Dendritic cell treated with granulocyte-macrophage colony-stimulating factor and Interleukin-4, amounts not matched to agents 40 ng/mL and 50 ng/mL, for 4 days (primary cell): ENCODE measurements around the gene ZNF480.
A peak's percentile ranks its signal among the peaks of the same experiment; 100 is the strongest.

Experiments used
- H3K27ac Mint-ChIP-seq: one replicate; pipeline ENCODE4 v1.8.0; 2022; ENCODE audit warnings: mild to moderate bottlenecking, mixed read lengths
- H3K27me3 Mint-ChIP-seq: one replicate; pipeline ENCODE4 v1.8.0; 2022; ENCODE audit warnings: mild to moderate bottlenecking, mixed read lengths
- H3K36me3 Mint-ChIP-seq: one replicate; pipeline ENCODE4 v1.8.0; 2022; ENCODE audit warnings: low read depth, mixed read lengths
- H3K4me1 Mint-ChIP-seq: one replicate; pipeline ENCODE4 v1.8.0; 2022; ENCODE audit warnings: low read depth, mixed read lengths
- H3K4me3 Mint-ChIP-seq: one replicate; pipeline ENCODE4 v1.8.0; 2022; ENCODE audit warnings: mild to moderate bottlenecking, moderate library complexity, mixed read lengths
- H3K9me3 Mint-ChIP-seq: one replicate; pipeline ENCODE4 v1.8.0; 2022; ENCODE audit warnings: mixed read lengths
- intact Hi-C: fragments of 100-400 bp; cut with micrococcal nuclease; formaldehyde crosslinking; loops from one replicate; pipeline ENCODE4 v1.15.0; 2022

Gene ZNF480

DNA sequence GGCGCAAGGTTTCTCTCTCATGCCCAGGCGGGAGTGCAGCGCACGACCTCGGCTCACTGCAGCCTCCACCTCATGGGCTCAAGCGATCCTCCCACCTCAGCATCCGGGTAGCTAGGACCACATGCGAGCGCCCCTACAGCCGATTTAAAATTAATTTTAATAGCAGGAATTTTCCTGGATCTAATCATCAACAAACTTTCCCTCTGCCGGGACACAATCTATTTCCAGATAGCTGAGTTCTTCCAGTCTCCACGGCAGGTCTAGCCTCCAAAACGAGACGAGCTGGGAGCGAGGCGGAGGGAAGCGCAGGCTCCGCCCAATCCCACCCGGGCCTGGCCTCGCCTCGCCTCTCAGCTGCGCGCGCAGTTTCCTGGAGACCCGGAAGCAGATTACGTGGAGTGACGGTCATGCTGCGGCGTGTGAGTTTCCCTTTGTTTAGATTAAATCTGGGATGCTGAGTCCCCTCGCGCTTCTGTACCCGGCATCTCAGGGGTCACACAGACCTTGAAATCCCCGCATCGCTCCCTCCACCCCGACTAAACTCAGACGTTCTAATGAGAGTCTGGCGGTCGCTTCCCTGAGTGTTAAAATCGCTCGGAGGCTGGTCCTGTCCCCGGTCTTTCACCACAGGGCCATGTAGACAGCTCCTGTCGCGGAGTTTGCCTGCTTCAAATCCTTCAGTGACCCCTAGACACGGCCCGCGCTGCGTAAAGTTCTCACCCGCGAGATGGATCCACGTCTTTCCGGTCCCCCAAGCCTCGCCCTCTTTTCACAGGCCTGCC lies 72.8 kb downstream of the ZNF480 start, which contains the start of gene ZNF880:
ZNF880 (plus strand) TSS at position 365 of the 782 bp plus-strand sequence; CDS start at position 408, 43 bp downstream.
- peaks cover 58% of the 10 kb centered on the region for H3K36me3 Mint-ChIP-seq
- peaks cover 75% of the 10 kb centered on the region for H3K9me3 Mint-ChIP-seq
- H3K27me3 Mint-ChIP-seq = no peaks in the 10 kb centered on the region
- peaks cover 13% of the 10 kb centered on the region for H3K4me1 Mint-ChIP-seq
- peak within 1 kb of the TSS; percentile 97 for H3K27ac Mint-ChIP-seq
- intact Hi-C loops = no loop called here
- peak within 1 kb of the TSS; percentile 93 for H3K4me3 Mint-ChIP-seq

DNA sequence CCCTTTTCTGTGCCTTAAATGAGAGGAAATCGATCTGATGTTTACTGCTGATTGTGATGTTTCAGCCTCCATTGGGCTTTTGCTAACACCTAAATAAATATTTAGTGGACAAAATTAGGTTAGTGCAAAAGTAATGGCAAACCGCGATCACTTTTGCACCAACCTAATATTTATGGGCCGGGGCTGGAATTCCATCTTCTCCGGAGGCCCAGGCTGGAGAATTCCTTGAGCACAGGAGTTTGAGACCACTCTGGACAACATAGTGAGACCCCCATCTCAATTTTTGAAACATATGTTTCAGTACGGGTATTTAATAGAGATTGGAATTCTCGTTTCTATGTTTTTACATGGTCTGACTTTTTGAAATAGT lies 73.4 kb downstream of the ZNF480 start:
- H3K9me3 Mint-ChIP-seq = peaks cover 75% of the 10 kb centered on the region
- peaks cover 62% of the 10 kb centered on the region for H3K36me3 Mint-ChIP-seq
- H3K4me3 Mint-ChIP-seq = peak overlapping the region; percentile 93

More for the DNA sequence above, 73.4 kb downstream of the ZNF480 start:
- intact Hi-C loops = no loop called here
- Mint-ChIP-seq H3K27ac (peak overlapping the region; percentile 97), H3K4me1 (peaks cover 13% of the 10 kb centered on the region), H3K27me3 (no peaks in the 10 kb centered on the region)
